Vagina (tissue), 2 donors: Measurements from ENCODE around the gene HPD.

Experiments used
- CTCF ChIP-seq, 3 experiments: fragments of 450-650 bp in 2 of 3; fragments of 200-600 bp in 1 of 3; sonication (generic) in 1 of 3; IDR thresholded peaks; one replicate each; pipeline ENCODE4 v1.5.1; 2017 to 2019; ENCODE audit warnings: antibody characterized with exemption in 3 of 3, mild to moderate bottlenecking in 2 of 3, moderate library complexity in 2 of 3
- POLR2A ChIP-seq, 2 donors: fragments of 450-650 bp; IDR thresholded peaks; one replicate each; pipeline ENCODE4 v1.6.1; 2017; ENCODE audit warnings: antibody characterized with exemption in 2 of 2, mild to moderate bottlenecking in 2 of 2, moderate library complexity in 2 of 2
- POLR2AphosphoS5 ChIP-seq, 2 donors: sonication (generic); formaldehyde crosslinking; IDR thresholded peaks; one replicate each; pipeline ENCODE4 v1.9.0; 2017; ENCODE audit warnings: antibody characterized with exemption in 2 of 2, mild to moderate bottlenecking in 2 of 2, low read depth in 1 of 2; ENCODE audit not compliant: insufficient read depth in 1 of 2

- TF ChIP-seq CTCF (IDR thresholded peaks at IDR 0.05) (no peak), POLR2AphosphoS5 (IDR thresholded peaks at IDR 0.05; ENCODE audit: insufficient read depth in 1 of 2, low read depth in 1 of 2) (no peak), POLR2A (IDR thresholded peaks at IDR 0.05) (no peak)
These were observed 60.5 kb downstream of the HPD start for GRCh38 chr12:121797937-121798786.
